Measurements from ENCODE around the gene CNDP2.

CNDP2 gene

DNA sequence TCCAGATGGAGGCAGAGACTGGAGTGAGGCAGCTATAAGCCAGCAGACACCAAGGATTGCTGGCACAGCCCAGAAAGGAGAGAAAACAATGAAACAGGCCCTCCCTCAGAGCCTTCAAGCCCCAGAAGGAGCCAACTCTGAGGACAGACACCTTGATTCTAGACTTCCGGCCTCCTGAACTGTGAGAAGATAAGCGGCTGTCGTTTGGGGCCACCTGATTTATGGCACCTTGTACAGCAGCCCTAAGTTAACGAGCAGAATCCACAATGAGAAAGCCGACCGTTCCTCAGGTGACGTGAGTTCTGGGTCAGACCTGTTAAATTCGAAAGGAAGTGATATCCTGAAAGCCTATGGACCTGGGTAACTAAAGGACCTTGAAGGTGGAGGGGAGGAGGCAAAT lies 7.3 kb upstream of the CNDP2 start (continued):
- TF ChIP-seq, protein P1, sequence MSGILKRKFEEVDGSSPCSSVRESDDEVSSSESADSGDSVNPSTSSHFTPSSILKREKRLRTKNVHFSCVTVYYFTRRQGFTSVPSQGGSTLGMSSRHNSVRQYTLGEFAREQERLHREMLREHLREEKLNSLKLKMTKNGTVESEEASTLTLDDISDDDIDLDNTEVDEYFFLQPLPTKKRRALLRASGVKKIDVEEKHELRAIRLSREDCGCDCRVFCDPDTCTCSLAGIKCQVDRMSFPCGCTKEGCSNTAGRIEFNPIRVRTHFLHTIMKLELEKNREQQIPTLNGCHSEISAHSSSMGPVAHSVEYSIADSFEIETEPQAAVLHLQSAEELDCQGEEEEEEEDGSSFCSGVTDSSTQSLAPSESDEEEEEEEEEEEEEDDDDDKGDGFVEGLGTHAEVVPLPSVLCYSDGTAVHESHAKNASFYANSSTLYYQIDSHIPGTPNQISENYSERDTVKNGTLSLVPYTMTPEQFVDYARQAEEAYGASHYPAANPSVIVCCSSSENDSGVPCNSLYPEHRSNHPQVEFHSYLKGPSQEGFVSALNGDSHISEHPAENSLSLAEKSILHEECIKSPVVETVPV (CRISPR knock-in tag; IDR thresholded peaks at IDR 0.05) = no peak
- TF ChIP-seq TCF4 (CRISPR knock-in tag; IDR thresholded peaks at IDR 0.05; ENCODE audit: borderline replicate concordance) = no peak

DNA sequence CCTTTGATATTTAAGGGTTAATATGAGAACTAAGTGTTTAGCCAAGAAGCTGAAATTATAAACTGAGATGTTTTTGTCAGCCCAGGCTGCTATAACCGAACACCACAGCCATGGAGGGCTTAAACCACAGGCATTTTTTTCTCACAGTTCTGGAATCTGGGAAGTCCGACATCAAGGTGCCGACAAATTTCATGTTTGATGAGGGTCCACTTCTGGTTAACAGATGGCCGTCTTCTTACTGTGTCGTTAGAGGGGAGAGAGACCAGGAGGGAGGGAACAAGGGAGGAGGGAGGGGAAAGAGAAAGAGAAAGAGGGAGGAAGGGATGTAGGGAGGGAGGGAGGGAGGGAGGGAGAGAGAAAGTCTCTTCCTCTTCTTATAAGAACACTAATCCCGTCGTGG lies 6.5 kb upstream of the CNDP2 start:
- TF ChIP-seq ISL1 (CRISPR knock-in tag; IDR thresholded peaks at IDR 0.05) = no peak
- no peak for TF ChIP-seq ZFP30 (CRISPR knock-in tag; IDR thresholded peaks at IDR 0.05)
- TF ChIP-seq ZFP3 (CRISPR knock-in tag; IDR thresholded peaks at IDR 0.05) = no peak
- TF ChIP-seq ZNF8 (CRISPR knock-in tag; IDR thresholded peaks at IDR 0.05) = no peak
- no peak for TF ChIP-seq ZNF70 (CRISPR knock-in tag; IDR thresholded peaks at IDR 0.05)
- TF ChIP-seq, protein P1 (CRISPR knock-in tag; IDR thresholded peaks at IDR 0.05) = no peak
- TF ChIP-seq GLIS3 (CRISPR knock-in tag; IDR thresholded peaks at IDR 0.05) = no peak
- no peak for TF ChIP-seq PPARA (CRISPR knock-in tag; IDR thresholded peaks at IDR 0.05; ENCODE audit: borderline replicate concordance)
- no peak for TF ChIP-seq TCF4 (CRISPR knock-in tag; IDR thresholded peaks at IDR 0.05; ENCODE audit: borderline replicate concordance)
- no peak for TF ChIP-seq RARB (CRISPR knock-in tag; IDR thresholded peaks at IDR 0.05)
- TF ChIP-seq, protein P2, sequence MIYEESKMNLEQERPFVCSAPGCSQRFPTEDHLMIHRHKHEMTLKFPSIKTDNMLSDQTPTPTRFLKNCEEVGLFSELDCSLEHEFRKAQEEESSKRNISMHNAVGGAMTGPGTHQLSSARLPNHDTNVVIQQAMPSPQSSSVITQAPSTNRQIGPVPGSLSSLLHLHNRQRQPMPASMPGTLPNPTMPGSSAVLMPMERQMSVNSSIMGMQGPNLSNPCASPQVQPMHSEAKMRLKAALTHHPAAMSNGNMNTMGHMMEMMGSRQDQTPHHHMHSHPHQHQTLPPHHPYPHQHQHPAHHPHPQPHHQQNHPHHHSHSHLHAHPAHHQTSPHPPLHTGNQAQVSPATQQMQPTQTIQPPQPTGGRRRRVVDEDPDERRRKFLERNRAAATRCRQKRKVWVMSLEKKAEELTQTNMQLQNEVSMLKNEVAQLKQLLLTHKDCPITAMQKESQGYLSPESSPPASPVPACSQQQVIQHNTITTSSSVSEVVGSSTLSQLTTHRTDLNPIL (CRISPR knock-in tag; IDR thresholded peaks at IDR 0.05; ENCODE audit: low read depth) = no peak
- TF ChIP-seq, protein P3, sequence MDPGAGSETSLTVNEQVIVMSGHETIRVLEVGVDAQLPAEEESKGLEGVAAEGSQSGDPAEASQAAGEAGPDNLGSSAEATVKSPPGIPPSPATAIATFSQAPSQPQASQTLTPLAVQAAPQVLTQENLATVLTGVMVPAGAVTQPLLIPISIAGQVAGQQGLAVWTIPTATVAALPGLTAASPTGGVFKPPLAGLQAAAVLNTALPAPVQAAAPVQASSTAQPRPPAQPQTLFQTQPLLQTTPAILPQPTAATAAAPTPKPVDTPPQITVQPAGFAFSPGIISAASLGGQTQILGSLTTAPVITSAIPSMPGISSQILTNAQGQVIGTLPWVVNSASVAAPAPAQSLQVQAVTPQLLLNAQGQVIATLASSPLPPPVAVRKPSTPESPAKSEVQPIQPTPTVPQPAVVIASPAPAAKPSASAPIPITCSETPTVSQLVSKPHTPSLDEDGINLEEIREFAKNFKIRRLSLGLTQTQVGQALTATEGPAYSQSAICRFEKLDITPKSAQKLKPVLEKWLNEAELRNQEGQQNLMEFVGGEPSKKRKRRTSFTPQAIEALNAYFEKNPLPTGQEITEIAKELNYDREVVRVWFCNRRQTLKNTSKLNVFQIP (CRISPR knock-in tag; IDR thresholded peaks at IDR 0.05; ENCODE audit: borderline replicate concordance, low read depth) = no peak
- no peak for TF ChIP-seq BACH2 (CRISPR knock-in tag; IDR thresholded peaks at IDR 0.05; ENCODE audit: borderline replicate concordance)
- TF ChIP-seq CSDC2 (CRISPR knock-in tag; IDR thresholded peaks at IDR 0.05) = no peak
- TF ChIP-seq TOX (CRISPR knock-in tag; IDR thresholded peaks at IDR 0.05; ENCODE audit: borderline replicate concordance) = no peak
- no peak for TF ChIP-seq OSR1 (CRISPR knock-in tag; IDR thresholded peaks at IDR 0.05)
- no peak for TF ChIP-seq ZNF565 (CRISPR knock-in tag; conservative IDR thresholded peaks at IDR 0.05; ENCODE audit: low read depth)
- no peak for ATAC-seq

DNA sequence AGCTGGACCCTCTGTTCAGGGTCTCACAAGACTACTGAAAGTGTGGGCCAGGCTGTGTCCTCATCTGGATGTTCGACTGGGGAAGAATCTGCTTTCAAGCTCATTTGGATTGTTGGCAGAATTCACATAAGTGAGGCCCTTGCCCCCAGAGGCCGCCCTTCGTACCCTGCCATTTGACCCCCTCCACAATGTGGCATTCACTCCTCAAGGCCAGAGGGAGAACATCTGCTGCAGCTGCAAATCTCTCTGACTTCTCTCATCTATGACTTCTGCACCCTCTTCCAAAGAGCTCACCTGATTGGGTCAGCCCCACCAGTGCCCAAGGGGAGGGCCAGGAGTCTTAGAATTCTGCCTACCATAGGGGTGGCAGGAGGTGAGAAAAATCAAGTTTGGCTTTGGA lies 3.9 kb upstream of the CNDP2 start:
- TF ChIP-seq ZFP3 (CRISPR knock-in tag; IDR thresholded peaks at IDR 0.05) = no peak
- no peak for TF ChIP-seq TCF4 (CRISPR knock-in tag; IDR thresholded peaks at IDR 0.05; ENCODE audit: borderline replicate concordance)
- ATAC-seq = no peak

DNA sequence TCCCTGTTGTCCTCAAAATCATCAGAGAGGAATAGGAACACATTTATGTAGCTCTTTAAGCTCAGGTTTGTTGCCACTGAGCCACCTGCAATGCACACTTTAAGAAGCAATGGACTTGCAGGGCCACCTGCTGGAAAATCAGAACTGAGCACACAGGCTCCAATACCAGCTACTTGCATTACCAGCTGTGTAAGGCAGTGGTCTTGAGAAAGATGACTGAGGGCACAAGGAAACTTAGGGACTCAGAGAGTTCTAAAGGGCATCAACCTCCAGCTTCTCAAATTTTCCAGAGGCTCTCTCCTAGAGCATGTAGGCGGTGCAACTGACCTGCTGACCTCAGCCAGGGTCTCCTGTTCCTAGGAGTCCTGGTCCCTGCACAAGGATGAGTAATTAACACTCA lies 2.5 kb upstream of the CNDP2 start:
- ATAC-seq = no peak
- TF ChIP-seq, protein P2 (CRISPR knock-in tag; IDR thresholded peaks at IDR 0.05; ENCODE audit: low read depth) = no peak
- no peak for TF ChIP-seq ZNF70 (CRISPR knock-in tag; IDR thresholded peaks at IDR 0.05)

DNA sequence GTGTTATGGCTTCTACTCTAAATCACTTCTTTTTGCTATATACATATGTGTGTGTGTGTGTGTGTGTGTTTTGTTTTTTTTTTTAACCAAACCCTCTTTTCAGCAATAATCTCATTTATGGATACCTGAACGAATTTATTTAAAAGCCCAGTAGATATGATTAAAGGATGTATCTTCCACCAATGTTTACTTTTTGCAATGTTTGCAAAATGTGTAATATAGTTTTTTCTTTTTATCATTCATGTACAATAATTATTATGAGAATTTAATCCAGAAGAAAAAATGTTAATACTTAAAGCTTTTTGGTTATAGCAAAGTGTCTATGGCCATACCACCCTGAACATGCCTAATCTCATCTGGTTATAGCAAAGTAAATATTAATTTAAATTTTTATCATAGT lies 1.6 kb upstream of the CNDP2 start:
- TF ChIP-seq SNAI2 (CRISPR knock-in tag; IDR thresholded peaks at IDR 0.05) (no peak), ZFP3 (CRISPR knock-in tag; IDR thresholded peaks at IDR 0.05) (no peak)
- no peak for ATAC-seq

Data from SK-N-SH treated with all-trans-retinoic acid at 6 μM for 48 hours (cell line).